Activated gamma-delta T cell treated with anti-CD3 and anti-CD28 coated beads, Interleukin-2, amount 50 U/mL, for 16 hours (primary cell): Measurements from ENCODE around the gene DCHS2.

Experiments
- DNase-seq: peaks from one replicate; pipeline ENCODE4 v3.0.0-alpha.2; 2020; ENCODE audit warnings: low read depth

The DCHS2 gene

GRCh38 chr4:154491341-154492271 is at the start of gene DCHS2:
Gene DCHS2 (minus strand): TSS chr4:154491799. CDS start chr4:154491355, 444 bp downstream.
- DNase-seq: no peak

GRCh38 chr4:154534296-154534695 is 42.7 kb upstream of the DCHS2 start:
- no peak for DNase-seq

- no peak for DNase-seq
Observed at GRCh38 chr4:154529728-154530519, 38.3 kb upstream of the DCHS2 start.

GRCh38 chr4:154528869-154529268 is 37.3 kb upstream of the DCHS2 start:
- no peak for DNase-seq

- no peak for DNase-seq
Observed at GRCh38 chr4:154527308-154527707, 35.7 kb upstream of the DCHS2 start.

GRCh38 chr4:154526151-154526550 is 34.6 kb upstream of the DCHS2 start:
- no peak for DNase-seq

GRCh38 chr4:154521607-154522006 is 30.0 kb upstream of the DCHS2 start:
- no peak for DNase-seq

GRCh38 chr4:154519214-154519613 is 27.6 kb upstream of the DCHS2 start:
- DNase-seq: no peak

- no peak for DNase-seq
Observed at GRCh38 chr4:154517591-154517990, 26.0 kb upstream of the DCHS2 start.

GRCh38 chr4:154516318-154517029 is 24.9 kb upstream of the DCHS2 start:
- no peak for DNase-seq

- DNase-seq: no peak
Observed at GRCh38 chr4:154511981-154512380, 20.4 kb upstream of the DCHS2 start.

GRCh38 chr4:154511548-154511947 is 19.9 kb upstream of the DCHS2 start:
- no peak for DNase-seq

- no peak for DNase-seq
Observed at GRCh38 chr4:154507156-154507555, 15.6 kb upstream of the DCHS2 start.

- DNase-seq: no peak
Observed at GRCh38 chr4:154506253-154506652, 14.7 kb upstream of the DCHS2 start.

GRCh38 chr4:154503598-154503997 is 12.0 kb upstream of the DCHS2 start:
- DNase-seq: no peak

- DNase-seq: no peak
Observed at GRCh38 chr4:154502111-154502510, 10.5 kb upstream of the DCHS2 start.

GRCh38 chr4:154497889-154498288 is 6.3 kb upstream of the DCHS2 start:
- no peak for DNase-seq

- no peak for DNase-seq
Observed at GRCh38 chr4:154495867-154496266, 4.3 kb upstream of the DCHS2 start.

GRCh38 chr4:154492288-154492687 is 689 bp upstream of the DCHS2 start:
- DNase-seq: no peak

GRCh38 chr4:154490583-154491340 is 837 bp downstream of the DCHS2 start:
- no peak for DNase-seq

- DNase-seq: no peak
Observed at GRCh38 chr4:154490234-154490582, 1.4 kb downstream of the DCHS2 start.
